ENCODE measurements around the gene DFFA.
"Not testable (repeated sequence)": the region's sequence is repeated elsewhere in the genome, so short reads cannot be mapped to it uniquely, and the experiment has no call there.

The DFFA gene

GRCh38 chr1:10428984-10429383 is 43.3 kb downstream of the DFFA start:
- DNase-seq (ENCODE audit: low read depth): no peak

GRCh38 chr1:10426535-10426848 is 45.8 kb downstream of the DFFA start:
- not testable (repeated sequence) for DNase-seq (ENCODE audit: low read depth)

DNA sequence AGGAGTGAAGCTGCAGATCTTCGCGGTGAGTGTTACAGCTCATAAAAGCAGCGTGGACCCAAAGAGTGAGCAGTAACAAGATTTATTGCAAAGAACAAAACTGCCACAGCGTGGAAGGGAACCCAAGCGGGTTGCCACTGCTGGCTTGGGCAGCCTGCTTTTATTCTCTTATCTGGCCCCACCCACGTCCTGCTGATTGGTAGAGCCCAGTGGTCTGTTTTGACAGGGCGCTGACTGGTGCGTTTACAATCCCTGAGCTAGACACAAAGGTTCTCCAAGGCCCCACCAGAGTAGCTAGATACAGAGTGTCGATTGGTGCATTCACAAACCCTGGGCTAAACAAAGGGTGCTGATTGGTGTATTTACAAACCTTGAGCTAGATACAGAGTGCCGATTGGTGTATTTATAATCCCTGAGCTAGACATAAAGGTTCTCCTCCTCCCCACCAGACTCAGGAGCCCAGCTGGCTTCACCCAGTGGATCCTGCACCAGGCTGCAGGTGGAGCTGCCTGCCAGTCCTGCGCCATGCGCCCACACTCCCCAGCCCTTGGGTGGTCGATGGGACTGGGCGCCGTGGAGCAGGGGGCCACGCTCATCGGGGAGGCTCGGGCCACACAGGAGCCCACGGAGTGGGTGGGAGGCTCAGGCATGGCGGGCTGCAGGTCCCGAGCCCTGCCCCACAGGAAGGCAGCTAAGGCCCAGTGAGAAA is 46.3 kb downstream of the DFFA start:
- not testable (repeated sequence) for DNase-seq (ENCODE audit: low read depth)

DNA sequence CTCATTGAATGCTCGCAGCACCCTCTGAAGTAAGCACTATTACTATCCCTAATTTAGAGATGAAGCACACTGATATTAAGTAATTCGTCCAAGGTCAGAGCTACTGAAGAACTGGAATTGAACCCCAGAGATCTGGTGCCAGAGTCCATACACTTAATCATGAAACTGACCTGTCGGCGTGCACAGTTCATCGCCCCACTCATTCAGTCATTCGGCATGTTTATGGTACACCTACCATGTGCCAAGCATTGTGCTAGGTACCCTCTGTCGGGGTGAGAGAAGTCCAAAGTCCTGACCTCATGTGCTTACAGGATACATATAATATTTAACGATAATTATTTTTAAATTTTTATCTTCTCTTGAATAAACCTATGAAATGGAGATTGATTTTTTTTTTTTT is 47.7 kb downstream of the DFFA start:
- no peak for DNase-seq (ENCODE audit: low read depth)

- DNase-seq (ENCODE audit: low read depth): no peak
Observed at GRCh38 chr1:10424034-10424433, 48.3 kb downstream of the DFFA start.

GRCh38 chr1:10421637-10422036 is 50.7 kb downstream of the DFFA start:
- DNase-seq (ENCODE audit: low read depth): no peak

DNA sequence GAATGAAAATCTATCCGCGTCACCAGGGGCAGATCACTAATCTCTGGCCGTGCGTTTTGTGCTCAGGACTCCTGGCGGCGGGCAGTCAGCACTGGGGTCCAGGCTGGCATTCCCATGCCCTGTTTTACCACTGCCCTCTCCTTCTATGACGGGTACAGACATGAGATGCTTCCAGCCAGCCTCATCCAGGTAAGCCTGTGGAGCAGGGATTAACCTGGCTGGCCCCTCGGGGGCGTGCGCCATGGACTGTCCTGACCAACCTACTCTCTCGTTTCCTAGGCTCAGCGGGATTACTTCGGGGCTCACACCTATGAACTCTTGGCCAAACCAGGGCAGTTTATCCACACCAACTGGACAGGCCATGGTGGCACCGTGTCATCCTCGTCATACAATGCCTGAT is 53.0 kb downstream of the DFFA start:
- DNase-seq (ENCODE audit: low read depth): no peak

GRCh38 chr1:10418741-10419140 is 53.6 kb downstream of the DFFA start:
- not testable (repeated sequence) for DNase-seq (ENCODE audit: low read depth)

DNA sequence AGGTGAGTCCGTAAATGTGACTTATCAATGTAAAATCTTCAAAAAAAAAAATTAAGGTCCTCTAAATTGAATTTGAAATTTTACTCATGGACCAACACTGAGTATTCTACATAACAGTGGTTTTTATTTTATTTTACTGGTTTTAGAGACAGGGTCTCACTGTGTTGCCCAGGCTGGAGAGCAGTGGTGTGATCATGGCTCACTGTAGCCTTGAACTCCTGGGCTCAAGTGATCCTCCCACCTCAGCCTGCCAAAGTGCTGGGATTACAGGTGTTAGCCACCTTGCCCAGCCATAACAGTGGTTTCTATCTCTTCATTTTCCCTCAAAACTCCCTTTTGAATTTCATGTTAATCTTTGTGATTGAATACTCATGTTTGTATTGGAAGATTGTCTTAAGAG is 56.4 kb downstream of the DFFA start:
- DNase-seq (ENCODE audit: low read depth): not testable (repeated sequence)

GRCh38 chr1:10415211-10415930 is 57.0 kb downstream of the DFFA start:
- DNase-seq (ENCODE audit: low read depth): no peak

DNA sequence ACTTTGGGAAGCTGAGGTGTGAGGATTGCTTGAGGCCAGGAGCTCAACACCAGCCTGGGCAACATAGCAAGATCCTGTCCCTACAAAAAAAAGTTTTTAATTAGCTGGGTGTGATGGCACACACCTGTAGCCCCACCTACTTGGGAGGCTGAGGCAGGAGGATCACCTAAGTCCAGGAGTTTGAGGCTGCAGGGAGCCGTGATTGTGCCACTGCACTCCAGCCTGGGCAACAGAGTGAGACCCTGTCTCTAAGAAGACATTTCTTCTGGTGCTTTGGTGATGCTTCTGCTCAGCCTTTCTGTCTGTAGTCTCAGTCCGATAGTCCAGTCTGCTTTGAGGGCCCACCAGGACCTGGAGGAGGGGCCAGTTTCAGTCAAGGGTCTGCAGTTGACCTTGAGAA is 65.1 kb downstream of the DFFA start:
- no peak for DNase-seq (ENCODE audit: low read depth)

Data from stimulated activated CD8-positive, alpha-beta memory T cell treated with anti-CD3 and anti-CD28 coated beads, Interleukin-12 subunit alpha, Interleukin-12 subunit beta, amount 100 ng/mL, for 4 hours (primary cell).